ENCODE data around the gene EPHB6.

Gene EPHB6

GRCh38 chr7:142854372-142855113, at the start of gene EPHB6:
Gene EPHB6, plus strand, starts transcription at chr7:142855076. Its CDS starts 8,152 bp downstream, at chr7:142863228.
- peak within 1 kb of the TSS; percentile 8 for H3K27ac ChIP-seq (ENCODE audit: low read depth, low read length)
- peak within 1 kb of the TSS; percentile 82 to 86 for H3K4me3 ChIP-seq (ENCODE audit: low read depth in 1 of 2, low read length in 2 of 2)
- H3K9me3 ChIP-seq (ENCODE audit: control insufficient read depth in 1 of 2, low read length in 2 of 2) = no peaks in the 10 kb centered on the region
- no peaks in the 10 kb centered on the region for H3K36me3 ChIP-seq (ENCODE audit: control insufficient read depth in 1 of 2, insufficient read depth in 2 of 2, low read length in 2 of 2)
- H3K9ac ChIP-seq (ENCODE audit: low read depth in 1 of 2, low read length in 2 of 2) = peak within 1 kb of the TSS; percentile 36 to 72
- peaks cover 0 to 4% of the 10 kb centered on the region in 2 donors for H3K27me3 ChIP-seq (ENCODE audit: control insufficient read depth in 1 of 2, insufficient read depth in 2 of 2, low read length in 2 of 2)
- peaks cover 0 to 16% of the 10 kb centered on the region in 2 donors for H3K4me1 ChIP-seq (ENCODE audit: control insufficient read depth in 1 of 2, insufficient read depth in 2 of 2, low read length in 2 of 2)

- H3K9me3 ChIP-seq (ENCODE audit: control insufficient read depth in 1 of 2, low read length in 2 of 2) = no peaks in the 10 kb centered on the region
- no peak overlapping the region for H3K27ac ChIP-seq (ENCODE audit: low read depth, low read length)
- H3K9ac ChIP-seq (ENCODE audit: low read depth in 1 of 2, low read length in 2 of 2) = no peak overlapping the region
Observed at GRCh38 chr7:142805350-142806021, 49.4 kb upstream of the EPHB6 start.

GRCh38 chr7:142806022-142806356, 48.9 kb upstream of the EPHB6 start:
- Histone ChIP-seq H3K4me3 (ENCODE audit: low read depth in 1 of 2, low read length in 2 of 2) (no peak overlapping the region), H3K9ac (ENCODE audit: low read depth in 1 of 2, low read length in 2 of 2) (no peak overlapping the region), H3K4me1 (ENCODE audit: control insufficient read depth in 1 of 2, insufficient read depth in 2 of 2, low read length in 2 of 2) (peaks cover 5 to 7% of the 10 kb centered on the region in 2 donors), H3K36me3 (ENCODE audit: control insufficient read depth in 1 of 2, insufficient read depth in 2 of 2, low read length in 2 of 2) (no peaks in the 10 kb centered on the region), H3K27ac (ENCODE audit: low read depth, low read length) (no peak overlapping the region), H3K9me3 (ENCODE audit: control insufficient read depth in 1 of 2, low read length in 2 of 2) (no peaks in the 10 kb centered on the region), H3K27me3 (ENCODE audit: control insufficient read depth in 1 of 2, insufficient read depth in 2 of 2, low read length in 2 of 2) (peaks cover 3 to 7% of the 10 kb centered on the region in 2 donors)

More at GRCh38 chr7:142805350-142806021, 49.4 kb upstream of the EPHB6 start:
- no peaks in the 10 kb centered on the region for H3K36me3 ChIP-seq (ENCODE audit: control insufficient read depth in 1 of 2, insufficient read depth in 2 of 2, low read length in 2 of 2)
- no peak overlapping the region for H3K4me3 ChIP-seq (ENCODE audit: low read depth in 1 of 2, low read length in 2 of 2)
- peaks cover 3 to 10% of the 10 kb centered on the region in 2 donors for H3K27me3 ChIP-seq (ENCODE audit: control insufficient read depth in 1 of 2, insufficient read depth in 2 of 2, low read length in 2 of 2)
- peaks cover 5 to 7% of the 10 kb centered on the region in 2 donors for H3K4me1 ChIP-seq (ENCODE audit: control insufficient read depth in 1 of 2, insufficient read depth in 2 of 2, low read length in 2 of 2)

- Histone ChIP-seq H3K27ac (ENCODE audit: low read depth, low read length) (no peak overlapping the region), H3K9ac (ENCODE audit: low read depth in 1 of 2, low read length in 2 of 2) (peak overlapping the region in 1 of 2 donors; percentile 3), H3K4me3 (ENCODE audit: low read depth in 1 of 2, low read length in 2 of 2) (no peak overlapping the region), H3K9me3 (ENCODE audit: control insufficient read depth in 1 of 2, low read length in 2 of 2) (no peaks in the 10 kb centered on the region), H3K4me1 (ENCODE audit: control insufficient read depth in 1 of 2, insufficient read depth in 2 of 2, low read length in 2 of 2) (peaks cover 5 to 7% of the 10 kb centered on the region in 2 donors), H3K36me3 (ENCODE audit: control insufficient read depth in 1 of 2, insufficient read depth in 2 of 2, low read length in 2 of 2) (no peaks in the 10 kb centered on the region), H3K27me3 (ENCODE audit: control insufficient read depth in 1 of 2, insufficient read depth in 2 of 2, low read length in 2 of 2) (peaks cover 3 to 7% of the 10 kb centered on the region in 2 donors)
Observed at GRCh38 chr7:142806957-142807356, 47.9 kb upstream of the EPHB6 start.

- peak overlapping the region in 1 of 2 donors; percentile 22 for H3K9ac ChIP-seq (ENCODE audit: low read depth in 1 of 2, low read length in 2 of 2)
- no peaks in the 10 kb centered on the region for H3K36me3 ChIP-seq (ENCODE audit: control insufficient read depth in 1 of 2, insufficient read depth in 2 of 2, low read length in 2 of 2)
- H3K27ac ChIP-seq (ENCODE audit: low read depth, low read length) = peak overlapping the region; percentile 39
- peaks cover 5 to 7% of the 10 kb centered on the region in 2 donors for H3K4me1 ChIP-seq (ENCODE audit: control insufficient read depth in 1 of 2, insufficient read depth in 2 of 2, low read length in 2 of 2)
- H3K4me3 ChIP-seq (ENCODE audit: low read depth in 1 of 2, low read length in 2 of 2) = no peak overlapping the region
- peaks cover 6 to 11% of the 10 kb centered on the region in 2 donors for H3K27me3 ChIP-seq (ENCODE audit: control insufficient read depth in 1 of 2, insufficient read depth in 2 of 2, low read length in 2 of 2)
- H3K9me3 ChIP-seq (ENCODE audit: control insufficient read depth in 1 of 2, low read length in 2 of 2) = no peaks in the 10 kb centered on the region
Observed at GRCh38 chr7:142807855-142808460, 46.9 kb upstream of the EPHB6 start.

- peaks cover 5 to 7% of the 10 kb centered on the region in 2 donors for H3K4me1 ChIP-seq (ENCODE audit: control insufficient read depth in 1 of 2, insufficient read depth in 2 of 2, low read length in 2 of 2)
- peak overlapping the region; percentile 39 for H3K27ac ChIP-seq (ENCODE audit: low read depth, low read length)
- H3K9me3 ChIP-seq (ENCODE audit: control insufficient read depth in 1 of 2, low read length in 2 of 2) = no peaks in the 10 kb centered on the region
Observed at GRCh38 chr7:142808461-142808801, 46.4 kb upstream of the EPHB6 start.

GRCh38 chr7:142808802-142809583, 45.9 kb upstream of the EPHB6 start:
- Histone ChIP-seq H3K36me3 (ENCODE audit: control insufficient read depth in 1 of 2, insufficient read depth in 2 of 2, low read length in 2 of 2) (no peaks in the 10 kb centered on the region), H3K4me3 (ENCODE audit: low read depth in 1 of 2, low read length in 2 of 2) (peak overlapping the region in 1 of 2 donors; percentile 29), H3K9ac (ENCODE audit: low read depth in 1 of 2, low read length in 2 of 2) (peak overlapping the region in 1 of 2 donors; percentile 23), H3K4me1 (ENCODE audit: control insufficient read depth in 1 of 2, insufficient read depth in 2 of 2, low read length in 2 of 2) (peaks cover 5 to 7% of the 10 kb centered on the region in 2 donors), H3K9me3 (ENCODE audit: control insufficient read depth in 1 of 2, low read length in 2 of 2) (no peaks in the 10 kb centered on the region), H3K27ac (ENCODE audit: low read depth, low read length) (peak overlapping the region; percentile 39), H3K27me3 (ENCODE audit: control insufficient read depth in 1 of 2, insufficient read depth in 2 of 2, low read length in 2 of 2) (peaks cover 9 to 18% of the 10 kb centered on the region in 2 donors)

More at GRCh38 chr7:142808461-142808801, 46.4 kb upstream of the EPHB6 start:
- Histone ChIP-seq H3K9ac (ENCODE audit: low read depth in 1 of 2, low read length in 2 of 2) (peak overlapping the region in 1 of 2 donors; percentile 22), H3K4me3 (ENCODE audit: low read depth in 1 of 2, low read length in 2 of 2) (no peak overlapping the region), H3K27me3 (ENCODE audit: control insufficient read depth in 1 of 2, insufficient read depth in 2 of 2, low read length in 2 of 2) (peaks cover 9 to 15% of the 10 kb centered on the region in 2 donors), H3K36me3 (ENCODE audit: control insufficient read depth in 1 of 2, insufficient read depth in 2 of 2, low read length in 2 of 2) (no peaks in the 10 kb centered on the region)

GRCh38 chr7:142809671-142810070, 45.2 kb upstream of the EPHB6 start:
- H3K4me1 ChIP-seq (ENCODE audit: control insufficient read depth in 1 of 2, insufficient read depth in 2 of 2, low read length in 2 of 2) = peaks cover 5 to 7% of the 10 kb centered on the region in 2 donors
- peak overlapping the region in 1 of 2 donors; percentile 23 for H3K9ac ChIP-seq (ENCODE audit: low read depth in 1 of 2, low read length in 2 of 2)
- no peaks in the 10 kb centered on the region for H3K36me3 ChIP-seq (ENCODE audit: control insufficient read depth in 1 of 2, insufficient read depth in 2 of 2, low read length in 2 of 2)
- H3K27ac ChIP-seq (ENCODE audit: low read depth, low read length) = peak overlapping the region; percentile 30
- no peak overlapping the region for H3K4me3 ChIP-seq (ENCODE audit: low read depth in 1 of 2, low read length in 2 of 2)
- H3K27me3 ChIP-seq (ENCODE audit: control insufficient read depth in 1 of 2, insufficient read depth in 2 of 2, low read length in 2 of 2) = peaks cover 9 to 16% of the 10 kb centered on the region in 2 donors
- H3K9me3 ChIP-seq (ENCODE audit: control insufficient read depth in 1 of 2, low read length in 2 of 2) = no peaks in the 10 kb centered on the region

- no peak overlapping the region for H3K4me3 ChIP-seq (ENCODE audit: low read depth in 1 of 2, low read length in 2 of 2)
- H3K36me3 ChIP-seq (ENCODE audit: control insufficient read depth in 1 of 2, insufficient read depth in 2 of 2, low read length in 2 of 2) = no peaks in the 10 kb centered on the region
- H3K27ac ChIP-seq (ENCODE audit: low read depth, low read length) = no peak overlapping the region
- no peak overlapping the region for H3K9ac ChIP-seq (ENCODE audit: low read depth in 1 of 2, low read length in 2 of 2)
- no peaks in the 10 kb centered on the region for H3K9me3 ChIP-seq (ENCODE audit: control insufficient read depth in 1 of 2, low read length in 2 of 2)
- H3K27me3 ChIP-seq (ENCODE audit: control insufficient read depth in 1 of 2, insufficient read depth in 2 of 2, low read length in 2 of 2) = peaks cover 9 to 18% of the 10 kb centered on the region in 2 donors
- H3K4me1 ChIP-seq (ENCODE audit: control insufficient read depth in 1 of 2, insufficient read depth in 2 of 2, low read length in 2 of 2) = peaks cover 0 to under 1% of the 10 kb centered on the region in 2 donors
Observed at GRCh38 chr7:142811154-142811737, 43.6 kb upstream of the EPHB6 start.

All from duodenal mucosa (tissue), 2 donors.